HCT116 (cell line): ENCODE results near the gene LMBRD2. TPM values are rescaled to one million over a fixed set of nuclear protein-coding genes. Genes with fewer than 3 reads are reported as not detected.

Experiments used
- ATAC-seq: fragments of 200-7000 bp; cut with Tn5 transposase; 2 replicates; pipeline ENCODE4 v1.9.1; 2020; ENCODE audit warnings: mild to moderate bottlenecking, moderate library complexity
- BruUV-seq: library from RNA; stranded (reverse); fragments of 400-500 nt; replicated peaks from 2 replicates; lab custom pipeline; 2021; lab: Mats Ljungman, UMichigan
- CTCF ChIA-PET: fragments of 300-600 bp; sonication (Branson Sonifier 250); formaldehyde crosslinking; loops from one replicate; lab custom pipeline; 2021; ENCODE audit warnings: antibody characterized with exemption; lab: Charles Lee
- POLR2A ChIA-PET: fragments of 300-600, 350-600 bp; sonication (Branson Sonifier 250); formaldehyde crosslinking; loops from one replicate; lab custom pipeline; 2021; ENCODE audit warnings: antibody characterized with exemption; lab: Charles Lee
- RAD21 ChIA-PET, 2 experiments: fragments of 300-600 bp; sonication (Branson Sonifier 250); formaldehyde crosslinking; loops; one replicate each; lab custom pipeline; 2023; ENCODE audit warnings: low total read pairs in 2 of 2; ENCODE audit not compliant: uncharacterized antibody in 2 of 2, unreplicated experiment in 2 of 2, low non-redundant PET in 1 of 2; lab: Charles Lee
- DNase-seq: peaks from one replicate; pipeline ENCODE4 v3.0.0-alpha.2; 2010; ENCODE audit warnings: low read depth, low spot score
- H2AFZ ChIP-seq: fragments of 200-600 bp; shearing (Covaris generic), sonication (generic); 2 replicates; pipeline ENCODE4 v1.6.1; 2017; ENCODE audit warnings: low read depth, mixed run types, mixed read lengths, antibody characterized with exemption, low read length; ENCODE audit not compliant: poor library complexity, severe bottlenecking
- H3K27ac ChIP-seq: 2 replicates; pipeline ENCODE4 v1.5.1; 2012; ENCODE audit warnings: low read depth, low read length
- H3K27me3 ChIP-seq: fragments of 200-600 bp; sonication (generic); 2 replicates; pipeline ENCODE4 v1.6.1; 2016; ENCODE audit warnings: mixed run types, low read length, mixed read lengths; ENCODE audit not compliant: insufficient read depth
- H3K36me3 ChIP-seq, 2 experiments: fragments of 200-500 bp in 1 of 2; fragments of 200-600 bp in 1 of 2; sonication (Bioruptor generic) in 1 of 2; sonication (generic) in 1 of 2; 2 replicates each; pipeline versions ENCODE4 v1.5.1 to v1.6.1; 2014 to 2016; ENCODE audit warnings: low read length in 2 of 2, inconsistent platforms in 1 of 2, mixed read lengths in 1 of 2, mixed run types in 1 of 2; ENCODE audit not compliant: insufficient read depth in 2 of 2, control insufficient read depth in 1 of 2
- H3K4me1 ChIP-seq, 2 experiments: fragments of 200-600 bp in 1 of 2; sonication (generic) in 1 of 2; 2 replicates each; pipeline versions ENCODE4 v1.5.1 to v1.6.1; 2012 to 2017; ENCODE audit warnings: low read length in 2 of 2, inconsistent platforms in 1 of 2, mild to moderate bottlenecking in 1 of 2, mixed read lengths in 1 of 2, mixed run types in 1 of 2, moderate library complexity in 1 of 2; ENCODE audit not compliant: insufficient read depth in 2 of 2, control insufficient read depth in 1 of 2
- H3K4me2 ChIP-seq: fragments of 200-600 bp; sonication (generic); 2 replicates; pipeline ENCODE4 v1.6.1; 2017; ENCODE audit warnings: mixed run types, low read length, mixed read lengths
- H3K4me3 ChIP-seq, 2 experiments: fragments of 200-600 bp in 1 of 2; sonication (generic) in 1 of 2; replicated peaks in 1 of 2; 2 replicates each; pipeline ENCODE4 v1.5.1; 2011 to 2016; ENCODE audit warnings: low read length in 2 of 2, control low read depth in 1 of 2, low read depth in 1 of 2, mild to moderate bottlenecking in 1 of 2, mixed read lengths in 1 of 2, mixed run types in 1 of 2
- H3K79me2 ChIP-seq: fragments of 200-600 bp; sonication (generic); 2 replicates; pipeline ENCODE4 v1.6.1; 2017; ENCODE audit warnings: mild to moderate bottlenecking, mixed run types, low read length, moderate library complexity, mixed read lengths; ENCODE audit not compliant: insufficient read depth
- H3K9ac ChIP-seq: fragments of 200-600 bp; sonication (generic); 2 replicates; pipeline ENCODE4 v1.6.1; 2016; ENCODE audit warnings: low read length, mixed read lengths
- H3K9me2 ChIP-seq: fragments of 200-600 bp; sonication (generic), shearing (Covaris generic); 2 replicates; pipeline ENCODE4 v1.6.1; 2017; ENCODE audit warnings: mixed run types, mild to moderate bottlenecking, moderate library complexity; ENCODE audit not compliant: insufficient read depth
- H3K9me3 ChIP-seq, 2 experiments: fragments of 200-500 bp in 1 of 2; fragments of 200-600 bp in 1 of 2; sonication (Bioruptor generic) in 1 of 2; sonication (generic) in 1 of 2; 2 replicates each; pipeline ENCODE4 v1.6.1; 2014 to 2017; ENCODE audit warnings: low read length in 2 of 2, mixed read lengths in 2 of 2, inconsistent platforms in 1 of 2, low read depth in 1 of 2, mild to moderate bottlenecking in 1 of 2, mixed run types in 1 of 2, moderate library complexity in 1 of 2; ENCODE audit not compliant: control insufficient read depth in 1 of 2, insufficient read depth in 1 of 2
- H4K20me1 ChIP-seq: fragments of 200-600 bp; sonication (generic), shearing (Covaris generic); 2 replicates; pipeline ENCODE4 v1.6.1; 2017; ENCODE audit warnings: mixed run types, mild to moderate bottlenecking, moderate library complexity; ENCODE audit not compliant: insufficient read depth
- CBX3 ChIP-seq: IDR thresholded peaks from 2 replicates; pipeline ENCODE4 v1.6.1; 2012; ENCODE audit warnings: low read depth
- CTCF ChIP-seq, 3 experiments: fragments of 200-600 bp in 1 of 3; sonication (generic) in 1 of 3; IDR thresholded peaks in 2 of 3; conservative IDR thresholded peaks in 1 of 3; 2 replicates each; pipeline ENCODE4 v1.5.1; 2012 to 2017; ENCODE audit warnings: low read depth in 2 of 3, low read length in 2 of 3, antibody characterized with exemption in 1 of 3, borderline replicate concordance in 1 of 3, control low read depth in 1 of 3, mild to moderate bottlenecking in 1 of 3, mixed read lengths in 1 of 3, mixed run types in 1 of 3, moderate library complexity in 1 of 3; ENCODE audit not compliant: insufficient read depth in 1 of 3
- EZH2 ChIP-seq: fragments of 200-600 bp; sonication (generic); IDR thresholded peaks from 2 replicates; pipeline ENCODE4 v1.6.1; 2017; ENCODE audit warnings: antibody characterized with exemption, mixed run types
- EZH2phosphoT487 ChIP-seq: fragments of 200-600 bp; IDR thresholded peaks from 2 replicates; pipeline ENCODE4 v1.6.1; 2018; ENCODE audit warnings: antibody characterized with exemption, borderline replicate concordance
- JUND ChIP-seq: IDR thresholded peaks from 2 replicates; pipeline ENCODE4 v1.6.1; 2012
- REST ChIP-seq: IDR thresholded peaks from 2 replicates; pipeline ENCODE4 v1.6.1; 2012; ENCODE audit warnings: low read depth
- ZFX ChIP-seq: fragments of 450-650 bp; IDR thresholded peaks from 2 replicates; pipeline ENCODE4 v1.6.1; 2017
- intact Hi-C: fragments of 100-400 bp; cut with micrococcal nuclease; formaldehyde crosslinking; loops from 2 replicates; pipeline ENCODE4 v1.10.0; 2022
- total RNA-seq: library from RNA; stranded (reverse); gene quantifications from one replicate; pipeline ENCODE4 v1.2.1, GENCODE V29; 2021; ENCODE audit not compliant: unreplicated experiment

Gene LMBRD2
- total RNA-seq, 1 experiment from 2014 or later = 1.1 TPM

- intact Hi-C loops = no loop called here
- POLR2A ChIA-PET = no interaction called here
These were observed 22.4 kb upstream of the LMBRD2 start for GRCh38 chr5:36174119-36174518.

More at GRCh38 chr5:36174119-36174518, 22.4 kb upstream of the LMBRD2 start:
- ATAC-seq (no peak), DNase-seq (no peak)
- Histone ChIP-seq H3K79me2 (no peaks in the 10 kb centered on the region), H3K27me3 (no peaks in the 10 kb centered on the region), H3K4me1 (no peaks in the 10 kb centered on the region), H3K4me3 (no peak overlapping the region), H3K36me3 (peaks cover 35 to 48% of the 10 kb centered on the region in 2 experiments), H3K9ac (no peak overlapping the region), H3K4me2 (no peak overlapping the region), H2AFZ (no peak overlapping the region), H4K20me1 (no peaks in the 10 kb centered on the region), H3K9me3 (no peaks in the 10 kb centered on the region), H3K9me2 (no peaks in the 10 kb centered on the region), H3K27ac (no peak overlapping the region)
- TF ChIP-seq ZFX (no peak), CTCF (IDR thresholded peaks at IDR 0.05 in 2 of 3, conservative IDR thresholded peaks at IDR 0.05 in 1 of 3; ENCODE audit: borderline replicate concordance in 1 of 3, insufficient read depth in 1 of 3, low read depth in 2 of 3, low read length in 2 of 3) (no peak), EZH2phosphoT487 (no peak), REST (no peak), JUND (no peak), EZH2 (no peak), CBX3 (no peak)
- ChIA-PET CTCF (no interaction called here), RAD21 (no interaction called here)
- no TSS peak for BruUV-seq
